PC-3 (cell line): Measurements from ENCODE around the gene HSPB7.
"Not testable (repeated sequence)": the region's sequence is repeated elsewhere in the genome, so short reads cannot be mapped to it uniquely, and the experiment has no call there.

ENCODE experiments used
- EZH2 ChIP-seq: fragments of 300-600 bp; sonication (generic); IDR thresholded peaks from one replicate; pipeline ENCODE4 v1.6.1; 2017; ENCODE audit warnings: antibody characterized with exemption, mild to moderate bottlenecking, low read length; ENCODE audit not compliant: unreplicated experiment
- EZH2phosphoT487 ChIP-seq: fragments of 300-600 bp; sonication (generic); IDR thresholded peaks from 2 replicates; pipeline ENCODE4 v1.6.1; 2018; ENCODE audit warnings: mild to moderate bottlenecking, antibody characterized with exemption, low read length, borderline replicate concordance
- TF ChIP-seq, protein P1 (sequence below): fragments of 300-600 bp; sonication (generic); conservative IDR thresholded peaks from 2 replicates; pipeline ENCODE4 v1.5.1; 2017; ENCODE audit warnings: antibody characterized with exemption, low read depth, mild to moderate bottlenecking, low read length

GRCh38 chr1:16042654-16043053 lies 24.8 kb upstream of the HSPB7 start:
- TF ChIP-seq, protein P1, sequence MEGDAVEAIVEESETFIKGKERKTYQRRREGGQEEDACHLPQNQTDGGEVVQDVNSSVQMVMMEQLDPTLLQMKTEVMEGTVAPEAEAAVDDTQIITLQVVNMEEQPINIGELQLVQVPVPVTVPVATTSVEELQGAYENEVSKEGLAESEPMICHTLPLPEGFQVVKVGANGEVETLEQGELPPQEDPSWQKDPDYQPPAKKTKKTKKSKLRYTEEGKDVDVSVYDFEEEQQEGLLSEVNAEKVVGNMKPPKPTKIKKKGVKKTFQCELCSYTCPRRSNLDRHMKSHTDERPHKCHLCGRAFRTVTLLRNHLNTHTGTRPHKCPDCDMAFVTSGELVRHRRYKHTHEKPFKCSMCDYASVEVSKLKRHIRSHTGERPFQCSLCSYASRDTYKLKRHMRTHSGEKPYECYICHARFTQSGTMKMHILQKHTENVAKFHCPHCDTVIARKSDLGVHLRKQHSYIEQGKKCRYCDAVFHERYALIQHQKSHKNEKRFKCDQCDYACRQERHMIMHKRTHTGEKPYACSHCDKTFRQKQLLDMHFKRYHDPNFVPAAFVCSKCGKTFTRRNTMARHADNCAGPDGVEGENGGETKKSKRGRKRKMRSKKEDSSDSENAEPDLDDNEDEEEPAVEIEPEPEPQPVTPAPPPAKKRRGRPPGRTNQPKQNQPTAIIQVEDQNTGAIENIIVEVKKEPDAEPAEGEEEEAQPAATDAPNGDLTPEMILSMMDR: not testable (repeated sequence)
- TF ChIP-seq EZH2, EZH2phosphoT487: not testable (repeated sequence)
